ENCODE data around the gene RPS21.

Gene RPS21

GRCh38 chr20:62406635-62407176 lies 19.8 kb downstream of the RPS21 start:
- DNase-seq (ENCODE audit: low read depth), result no peak
- H3K4me3 ChIP-seq (ENCODE audit: low read depth, low read length), result peak overlapping the region; percentile 73

GRCh38 chr20:62407221-62407992 lies 20.5 kb downstream of the RPS21 start, which contains the start of gene CABLES2:
Gene CABLES2 (minus strand): TSS chr20:62407285. CDS start chr20:62407276, 9 bp downstream.
- peak; percentile 79 for DNase-seq (ENCODE audit: low read depth)
- H3K4me3 ChIP-seq (ENCODE audit: low read depth, low read length), result peak within 1 kb of the TSS; percentile 73

- no peak for DNase-seq (ENCODE audit: low read depth)
- H3K4me3 ChIP-seq (ENCODE audit: low read depth, low read length), result no peak overlapping the region
These were observed 21.2 kb downstream of the RPS21 start for GRCh38 chr20:62408055-62408454.

GRCh38 chr20:62408640-62409039 lies 21.7 kb downstream of the RPS21 start:
- no peak for DNase-seq (ENCODE audit: low read depth)
- H3K4me3 ChIP-seq (ENCODE audit: low read depth, low read length), result no peak overlapping the region

- DNase-seq (ENCODE audit: low read depth), result no peak
- H3K4me3 ChIP-seq (ENCODE audit: low read depth, low read length), result no peak overlapping the region
These were observed 22.4 kb downstream of the RPS21 start for GRCh38 chr20:62409086-62409853.

- no peak for DNase-seq (ENCODE audit: low read depth)
- no peak overlapping the region for H3K4me3 ChIP-seq (ENCODE audit: low read depth, low read length)
These were observed 23.2 kb downstream of the RPS21 start for GRCh38 chr20:62409931-62410745.

GRCh38 chr20:62410746-62411478 lies 24.0 kb downstream of the RPS21 start:
- no peak overlapping the region for H3K4me3 ChIP-seq (ENCODE audit: low read depth, low read length)
- no peak for DNase-seq (ENCODE audit: low read depth)

- no peak overlapping the region for H3K4me3 ChIP-seq (ENCODE audit: low read depth, low read length)
- no peak for DNase-seq (ENCODE audit: low read depth)
These were observed 24.7 kb downstream of the RPS21 start for GRCh38 chr20:62411479-62412193.

GRCh38 chr20:62412194-62413024 lies 25.5 kb downstream of the RPS21 start:
- H3K4me3 ChIP-seq (ENCODE audit: low read depth, low read length), result no peak overlapping the region
- no peak for DNase-seq (ENCODE audit: low read depth)

- no peak for DNase-seq (ENCODE audit: low read depth)
- H3K4me3 ChIP-seq (ENCODE audit: low read depth, low read length), result no peak overlapping the region
These were observed 26.2 kb downstream of the RPS21 start for GRCh38 chr20:62413025-62413570.

- H3K4me3 ChIP-seq (ENCODE audit: low read depth, low read length), result no peak overlapping the region
- DNase-seq (ENCODE audit: low read depth), result no peak
These were observed 27.1 kb downstream of the RPS21 start for GRCh38 chr20:62413896-62414481.

GRCh38 chr20:62415354-62416111 lies 28.6 kb downstream of the RPS21 start:
- no peak for DNase-seq (ENCODE audit: low read depth)
- H3K4me3 ChIP-seq (ENCODE audit: low read depth, low read length), result no peak overlapping the region

- H3K4me3 ChIP-seq (ENCODE audit: low read depth, low read length), result no peak overlapping the region
- no peak for DNase-seq (ENCODE audit: low read depth)
These were observed 30.0 kb downstream of the RPS21 start for GRCh38 chr20:62416651-62417637.

GRCh38 chr20:62417981-62418708 lies 31.2 kb downstream of the RPS21 start:
- DNase-seq (ENCODE audit: low read depth), result no peak
- H3K4me3 ChIP-seq (ENCODE audit: low read depth, low read length), result no peak overlapping the region

Measured in skeletal muscle cell (primary cell).